DOHH2 (cell line): ENCODE measurements around the gene DYRK1A.

Experiments used
- H3F3A ChIP-seq: fragments of 200-600 bp; sonication (generic), shearing (Covaris generic); 2 replicates; pipeline ENCODE4 v1.6.0; 2016; ENCODE audit warnings: antibody characterized with exemption, mild to moderate bottlenecking; ENCODE audit not compliant: control insufficient read depth, insufficient read depth
- H3K27ac ChIP-seq: fragments of 200-600 bp; sonication (generic); 2 replicates; pipeline ENCODE4 v1.5.1; 2014; ENCODE audit warnings: low read depth, mild to moderate bottlenecking, low read length, moderate library complexity
- H3K27me3 ChIP-seq: fragments of 200-600 bp; sonication (generic); 2 replicates; pipeline ENCODE4 v1.6.1; 2014; ENCODE audit warnings: mild to moderate bottlenecking, low read length, mixed read lengths; ENCODE audit not compliant: control insufficient read depth
- H3K36me3 ChIP-seq: fragments of 200-600 bp; sonication (generic); 2 replicates; pipeline ENCODE4 v1.6.1; 2014; ENCODE audit warnings: mild to moderate bottlenecking, low read length, moderate library complexity, mixed read lengths; ENCODE audit not compliant: control insufficient read depth
- H3K4me1 ChIP-seq: fragments of 200-600 bp; sonication (generic); 2 replicates; pipeline ENCODE4 v1.6.1; 2014; ENCODE audit warnings: mild to moderate bottlenecking, low read length, mixed read lengths; ENCODE audit not compliant: control insufficient read depth
- H3K4me2 ChIP-seq: fragments of 200-600 bp; sonication (generic); 2 replicates; pipeline ENCODE4 v1.6.0; 2014; ENCODE audit warnings: mild to moderate bottlenecking, low read length, moderate library complexity
- H3K4me3 ChIP-seq: fragments of 200-600 bp; sonication (generic); 2 replicates; pipeline ENCODE4 v1.5.1; 2014; ENCODE audit warnings: mild to moderate bottlenecking, low read length, mixed read lengths
- H3K79me2 ChIP-seq: fragments of 200-600 bp; sonication (generic); 2 replicates; pipeline ENCODE4 v1.6.1; 2014; ENCODE audit warnings: mild to moderate bottlenecking, low read length, mixed read lengths; ENCODE audit not compliant: control insufficient read depth
- H3K9me2 ChIP-seq: fragments of 200-600 bp; sonication (generic); replicated peaks from 2 replicates; pipeline ENCODE4 v1.6.1; 2014; ENCODE audit warnings: mild to moderate bottlenecking, low read length, mixed read lengths; ENCODE audit not compliant: control insufficient read depth
- H3K9me3 ChIP-seq: fragments of 200-600 bp; sonication (generic); 2 replicates; pipeline ENCODE4 v1.6.1; 2014; ENCODE audit warnings: antibody characterized with exemption, low read length, mixed read lengths; ENCODE audit not compliant: control insufficient read depth, insufficient read depth
- H4K20me1 ChIP-seq: fragments of 200-600 bp; sonication (generic); 2 replicates; pipeline ENCODE4 v1.6.0; 2014; ENCODE audit warnings: low read depth, mild to moderate bottlenecking, antibody characterized with exemption, low read length, moderate library complexity; ENCODE audit not compliant: control insufficient read depth, insufficient read depth
- EZH2phosphoT487 ChIP-seq: fragments of 200-600 bp; sonication (generic); IDR thresholded peaks from 2 replicates; pipeline ENCODE4 v1.6.1; 2017; ENCODE audit warnings: borderline replicate concordance, mild to moderate bottlenecking, antibody characterized with exemption, low read length, moderate library complexity, mixed read lengths
- TF ChIP-seq, protein P1 (sequence below): fragments of 200-600 bp; sonication (generic); IDR thresholded peaks from one replicate; pipeline ENCODE4 v1.5.1; 2014; ENCODE audit warnings: antibody characterized with exemption, mild to moderate bottlenecking, low read depth, low read length; ENCODE audit not compliant: poor library complexity, severe bottlenecking

Gene DYRK1A

GRCh38 chr21:37412603-37413360 lies 46.2 kb downstream of the DYRK1A start:
- no peaks in the 10 kb centered on the region for H3K27me3 ChIP-seq
- peaks cover 45% of the 10 kb centered on the region for H4K20me1 ChIP-seq
- peaks cover 50% of the 10 kb centered on the region for H3K4me1 ChIP-seq
- H3K36me3 ChIP-seq: peaks cover 8% of the 10 kb centered on the region; the same call in 1 of the 2 replicates
- H3F3A ChIP-seq: peaks cover 2% of the 10 kb centered on the region; the same call in 1 of the 2 replicates
- H3K27ac ChIP-seq: no peak overlapping the region
- TF ChIP-seq, protein P1, sequence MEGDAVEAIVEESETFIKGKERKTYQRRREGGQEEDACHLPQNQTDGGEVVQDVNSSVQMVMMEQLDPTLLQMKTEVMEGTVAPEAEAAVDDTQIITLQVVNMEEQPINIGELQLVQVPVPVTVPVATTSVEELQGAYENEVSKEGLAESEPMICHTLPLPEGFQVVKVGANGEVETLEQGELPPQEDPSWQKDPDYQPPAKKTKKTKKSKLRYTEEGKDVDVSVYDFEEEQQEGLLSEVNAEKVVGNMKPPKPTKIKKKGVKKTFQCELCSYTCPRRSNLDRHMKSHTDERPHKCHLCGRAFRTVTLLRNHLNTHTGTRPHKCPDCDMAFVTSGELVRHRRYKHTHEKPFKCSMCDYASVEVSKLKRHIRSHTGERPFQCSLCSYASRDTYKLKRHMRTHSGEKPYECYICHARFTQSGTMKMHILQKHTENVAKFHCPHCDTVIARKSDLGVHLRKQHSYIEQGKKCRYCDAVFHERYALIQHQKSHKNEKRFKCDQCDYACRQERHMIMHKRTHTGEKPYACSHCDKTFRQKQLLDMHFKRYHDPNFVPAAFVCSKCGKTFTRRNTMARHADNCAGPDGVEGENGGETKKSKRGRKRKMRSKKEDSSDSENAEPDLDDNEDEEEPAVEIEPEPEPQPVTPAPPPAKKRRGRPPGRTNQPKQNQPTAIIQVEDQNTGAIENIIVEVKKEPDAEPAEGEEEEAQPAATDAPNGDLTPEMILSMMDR: no peak
- TF ChIP-seq EZH2phosphoT487: no peak
- no peaks in the 10 kb centered on the region for H3K9me2 ChIP-seq
- H3K79me2 ChIP-seq: peaks cover 100% of the 10 kb centered on the region
- no peak overlapping the region for H3K4me3 ChIP-seq
- H3K9me3 ChIP-seq: no peaks in the 10 kb centered on the region
- peak overlapping the region; percentile 6; the same call in 1 of the 2 replicates for H3K4me2 ChIP-seq

GRCh38 chr21:37413553-37414291 lies 47.1 kb downstream of the DYRK1A start:
- peaks cover 2% of the 10 kb centered on the region; the same call in 1 of the 2 replicates for H3F3A ChIP-seq
- H3K4me2 ChIP-seq: no peak overlapping the region
- peaks cover 41% of the 10 kb centered on the region for H4K20me1 ChIP-seq
- H3K27me3 ChIP-seq: no peaks in the 10 kb centered on the region
- H3K9me3 ChIP-seq: no peaks in the 10 kb centered on the region
- peaks cover 100% of the 10 kb centered on the region for H3K79me2 ChIP-seq
- peaks cover 42% of the 10 kb centered on the region for H3K4me1 ChIP-seq
- H3K27ac ChIP-seq: no peak overlapping the region
- no peaks in the 10 kb centered on the region for H3K9me2 ChIP-seq
- no peak overlapping the region for H3K4me3 ChIP-seq
- no peak for TF ChIP-seq EZH2phosphoT487
- TF ChIP-seq, protein P1: no peak
- peaks cover 3% of the 10 kb centered on the region; the same call in 1 of the 2 replicates for H3K36me3 ChIP-seq

- peaks cover 4% of the 10 kb centered on the region for H3K36me3 ChIP-seq
- H3K79me2 ChIP-seq: peaks cover 100% of the 10 kb centered on the region
- no peaks in the 10 kb centered on the region for H3K9me3 ChIP-seq
- peaks cover 2% of the 10 kb centered on the region; the same call in 1 of the 2 replicates for H3F3A ChIP-seq
- H3K4me1 ChIP-seq: peaks cover 38% of the 10 kb centered on the region
- H4K20me1 ChIP-seq: peaks cover 35% of the 10 kb centered on the region
- H3K27ac ChIP-seq: no peak overlapping the region
- H3K4me3 ChIP-seq: no peak overlapping the region
- no peaks in the 10 kb centered on the region for H3K9me2 ChIP-seq
- TF ChIP-seq EZH2phosphoT487: no peak
- TF ChIP-seq, protein P1: no peak
- no peak overlapping the region for H3K4me2 ChIP-seq
- no peaks in the 10 kb centered on the region for H3K27me3 ChIP-seq
These were observed 48.0 kb downstream of the DYRK1A start for GRCh38 chr21:37414292-37415253.
